Heart left ventricle (tissue), 13 donors: Measurements from ENCODE around the gene LYZL6.

Experiments used
- POLR2A ChIP-seq, 2 donors: fragments of 450-650 bp; IDR thresholded peaks; one replicate each; pipeline ENCODE4 v1.6.1; 2017; ENCODE audit warnings: antibody characterized with exemption in 2 of 2, mild to moderate bottlenecking in 2 of 2, moderate library complexity in 2 of 2
- TF ChIP-seq, protein P1 (sequence below), 12 donors: fragments of 200-600 bp; sonication (generic) in 4 of 12; IDR thresholded peaks; one replicate each; pipeline versions ENCODE4 v1.5.0 to v1.8.0; 2018 to 2022; ENCODE audit warnings: antibody characterized with exemption in 12 of 12, mild to moderate bottlenecking in 5 of 12
- donor health status: ischemic (EF 13 %, LVEDD 7.1; RV severe dilation, severe dysfunction).
- donor health status: DM: no; HTN: yes; CAD: no.
- donor health status: DM: no; HTN: no; CAD: no.
- donor health status: ischemic (EF 25% LVEDD 6.9; RV normal size, moderate dysfunction).
- donor health status: ischemic (EF 25% LVEDD 5.7; RV mildly dilated, moderate dysfunction).
- donor health status: ischemic (EF 35%, LVEDD 5.7; RV mildly dilated, moderate dysfunction).
- donor health status: nonischemic (EF 11% LVEDD 7.7; RV severe dilation, severe dysfunction).
- donor health status: DM: yes; HTN: yes; CAD: no.
- donor health status: PGD.
- donor health status: ischemic (EF 29% LVEDD 5.4; RV normal size, mild dysfunction).
- donor health status: nonischemic (EF 23%, LVEDD 6.1; RV moderate dilation, normal function).

DNA sequence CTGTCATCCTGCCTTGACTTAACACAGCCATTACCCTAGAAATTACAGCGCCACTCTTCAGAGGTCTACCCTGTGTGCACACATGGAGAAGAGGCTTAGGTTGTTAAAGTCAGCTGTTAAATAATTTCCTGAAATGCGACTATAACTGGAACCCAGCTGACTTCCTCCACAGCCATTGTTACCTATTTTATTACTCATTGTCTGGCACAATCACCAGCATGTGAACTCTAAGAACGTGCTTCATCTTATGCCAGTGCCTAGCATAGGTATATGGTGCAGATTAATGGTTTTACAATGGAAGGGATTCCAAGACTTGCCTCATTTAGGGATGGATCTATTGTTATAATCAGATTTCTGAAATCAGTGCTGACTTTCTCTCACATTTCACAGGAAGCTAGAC lies 24.8 kb downstream of the LYZL6 start:
- no peak for TF ChIP-seq POLR2A (IDR thresholded peaks at IDR 0.05)
- TF ChIP-seq, protein P1, sequence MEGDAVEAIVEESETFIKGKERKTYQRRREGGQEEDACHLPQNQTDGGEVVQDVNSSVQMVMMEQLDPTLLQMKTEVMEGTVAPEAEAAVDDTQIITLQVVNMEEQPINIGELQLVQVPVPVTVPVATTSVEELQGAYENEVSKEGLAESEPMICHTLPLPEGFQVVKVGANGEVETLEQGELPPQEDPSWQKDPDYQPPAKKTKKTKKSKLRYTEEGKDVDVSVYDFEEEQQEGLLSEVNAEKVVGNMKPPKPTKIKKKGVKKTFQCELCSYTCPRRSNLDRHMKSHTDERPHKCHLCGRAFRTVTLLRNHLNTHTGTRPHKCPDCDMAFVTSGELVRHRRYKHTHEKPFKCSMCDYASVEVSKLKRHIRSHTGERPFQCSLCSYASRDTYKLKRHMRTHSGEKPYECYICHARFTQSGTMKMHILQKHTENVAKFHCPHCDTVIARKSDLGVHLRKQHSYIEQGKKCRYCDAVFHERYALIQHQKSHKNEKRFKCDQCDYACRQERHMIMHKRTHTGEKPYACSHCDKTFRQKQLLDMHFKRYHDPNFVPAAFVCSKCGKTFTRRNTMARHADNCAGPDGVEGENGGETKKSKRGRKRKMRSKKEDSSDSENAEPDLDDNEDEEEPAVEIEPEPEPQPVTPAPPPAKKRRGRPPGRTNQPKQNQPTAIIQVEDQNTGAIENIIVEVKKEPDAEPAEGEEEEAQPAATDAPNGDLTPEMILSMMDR (IDR thresholded peaks at IDR 0.05) = no peak
